GM10847 (cell line): Measurements from ENCODE around the gene MXRA8.
A peak's percentile ranks its signal among the peaks of the same experiment; 100 is the strongest.

Experiments
- POLR2A ChIP-seq: IDR thresholded peaks from 2 replicates; pipeline ENCODE4 v1.6.1; 2011; ENCODE audit not compliant: insufficient read length; ENCODE audit errors: extremely low read depth

MXRA8 gene

DNA sequence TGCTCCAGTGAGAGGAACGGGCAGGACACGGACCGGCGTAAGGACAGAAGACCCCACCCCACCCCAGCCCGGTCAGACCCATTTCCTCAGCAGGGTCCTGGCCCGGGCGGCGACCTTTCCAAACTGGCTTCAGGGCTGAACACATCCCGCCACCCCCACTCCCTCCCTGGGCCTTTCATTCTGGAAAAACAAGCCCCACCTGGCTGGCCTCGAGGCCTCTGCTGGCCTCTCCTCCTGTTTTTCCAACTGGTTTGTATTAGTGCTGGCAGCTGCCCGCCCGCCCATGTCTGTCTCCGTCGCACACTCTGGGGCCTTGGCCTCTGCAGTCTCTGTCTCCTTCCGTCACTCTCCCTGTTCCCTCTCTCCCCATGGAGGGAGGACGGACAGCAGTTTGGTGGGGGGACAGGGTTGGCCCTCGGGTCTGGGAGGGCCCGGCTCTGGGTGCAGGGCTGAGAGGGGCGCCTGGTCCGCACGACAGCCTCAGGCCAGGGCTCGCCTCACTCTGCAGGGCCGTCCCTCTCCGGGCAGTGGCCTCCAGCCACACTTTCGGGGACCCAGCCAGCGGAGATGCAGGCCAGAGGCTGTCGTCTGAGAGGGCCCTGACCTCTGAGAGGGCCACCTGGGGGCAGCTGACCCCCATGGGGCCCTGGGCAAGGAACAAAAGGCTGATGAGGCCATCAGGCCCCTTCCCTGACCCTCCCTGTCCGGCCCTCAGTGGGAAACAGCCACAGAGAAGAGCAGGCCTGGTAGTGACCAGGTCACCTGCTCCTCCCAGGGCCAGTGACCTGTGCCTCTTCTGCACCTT, 1.5 kb upstream of the MXRA8 start:
- no peak for TF ChIP-seq POLR2A

DNA sequence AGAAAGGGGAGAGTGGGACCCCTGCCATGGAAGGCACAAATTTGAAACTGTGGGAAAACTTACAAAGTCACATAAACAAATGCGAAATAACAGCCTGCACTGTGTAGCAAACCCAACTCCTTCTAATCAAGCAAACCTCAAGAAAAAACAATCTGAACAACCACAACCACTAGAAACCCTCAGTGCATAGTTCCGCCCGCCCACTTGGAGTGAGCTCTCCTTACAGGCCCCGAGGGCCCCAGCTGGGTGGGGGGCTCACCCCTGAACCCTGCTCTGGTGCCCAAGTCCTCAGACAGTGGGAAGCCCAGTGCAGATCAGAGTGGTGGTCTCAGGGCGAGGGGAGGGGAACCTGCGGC, 931 bp upstream of the MXRA8 start:
- no peak for TF ChIP-seq POLR2A

DNA sequence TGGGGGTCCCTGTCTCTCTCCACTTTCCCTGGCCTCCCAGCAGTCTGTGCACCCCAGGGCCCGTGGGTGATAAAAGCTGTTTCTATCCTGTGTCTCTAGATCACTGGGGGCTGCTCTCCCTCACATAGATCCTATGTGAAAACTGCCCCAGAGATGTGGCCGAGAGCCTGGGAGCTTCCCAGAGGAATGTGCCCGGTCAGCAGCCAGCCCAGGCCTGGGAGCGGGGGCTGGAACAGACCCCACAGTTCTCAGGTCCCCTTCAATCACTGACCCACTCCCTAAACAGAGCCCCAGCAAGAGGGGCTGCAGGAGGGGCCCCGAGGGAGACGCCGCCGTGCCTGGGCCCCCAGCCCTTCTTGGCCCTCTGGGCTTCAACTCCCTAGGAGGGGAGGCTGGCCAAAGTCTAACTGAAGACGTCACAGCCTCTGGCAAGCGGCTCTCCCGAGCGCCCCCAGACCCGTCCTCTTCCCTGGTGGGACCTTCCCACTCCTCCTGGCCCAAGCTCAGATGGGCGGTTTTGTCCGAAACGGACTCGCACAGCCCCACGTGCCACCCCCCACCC, 403 bp downstream of the MXRA8 start:
- TF ChIP-seq POLR2A = no peak

DNA sequence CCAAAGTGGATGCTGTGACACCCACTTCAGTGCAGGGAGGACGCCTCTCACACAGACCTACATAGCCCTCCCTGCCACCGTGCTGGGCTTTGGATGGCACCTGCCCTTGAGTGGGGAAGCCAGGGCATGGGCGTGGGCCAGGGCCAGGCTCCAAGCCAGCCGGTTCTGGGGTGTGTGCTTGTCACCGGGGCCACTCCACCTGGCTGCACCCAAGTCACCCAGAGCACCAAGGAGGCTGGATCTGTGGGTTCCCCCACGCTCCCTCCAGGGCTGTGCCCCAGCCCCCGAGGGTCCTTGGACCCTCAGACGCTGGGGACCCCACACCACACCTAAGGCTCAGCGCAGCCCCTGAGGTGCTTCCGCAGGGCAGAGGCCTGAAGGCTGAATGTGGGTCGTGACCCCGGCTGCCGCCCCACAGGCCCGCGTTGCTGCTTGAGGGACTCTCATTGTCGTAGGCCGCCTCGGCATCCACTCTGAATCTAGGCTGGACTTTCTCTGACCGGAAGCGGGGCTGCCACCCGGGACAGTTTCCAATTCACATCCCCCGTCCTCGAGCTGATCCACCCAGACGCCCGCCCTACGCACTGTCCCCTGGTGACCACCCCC, 1.5 kb downstream of the MXRA8 start:
- TF ChIP-seq POLR2A = no peak

DNA sequence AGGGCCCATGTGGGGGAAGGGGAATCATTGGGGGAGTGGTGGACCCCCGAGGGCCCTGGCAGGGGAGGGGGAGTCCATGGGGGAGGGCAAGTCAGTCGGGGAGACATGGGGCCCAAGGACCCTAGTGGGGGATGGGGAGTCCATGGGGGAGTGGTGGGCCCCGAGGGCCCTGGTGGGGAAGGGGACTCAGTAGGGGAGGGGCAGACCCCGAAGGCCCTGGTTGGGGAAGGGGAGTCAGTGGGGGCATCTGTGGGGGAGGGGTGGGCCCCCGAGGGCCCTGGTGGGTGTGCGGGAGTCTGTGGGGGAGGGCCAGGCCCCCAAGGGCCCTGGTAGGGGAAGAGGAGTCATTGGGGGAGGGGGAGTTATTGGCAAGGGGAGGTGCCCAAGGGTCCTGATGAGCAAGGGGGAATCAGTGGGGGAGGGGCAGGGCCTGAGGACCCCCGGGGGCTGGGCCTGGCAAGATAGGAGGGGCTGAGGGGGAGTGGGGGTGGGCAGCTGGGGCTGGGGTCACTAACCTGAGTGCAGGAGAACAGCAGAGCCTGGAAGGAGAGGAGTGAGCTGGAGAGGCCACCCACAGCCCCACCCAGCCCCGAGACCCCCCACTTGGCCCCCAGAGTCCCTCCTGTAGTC, 2.1 kb downstream of the MXRA8 start:
- no peak for TF ChIP-seq POLR2A

DNA sequence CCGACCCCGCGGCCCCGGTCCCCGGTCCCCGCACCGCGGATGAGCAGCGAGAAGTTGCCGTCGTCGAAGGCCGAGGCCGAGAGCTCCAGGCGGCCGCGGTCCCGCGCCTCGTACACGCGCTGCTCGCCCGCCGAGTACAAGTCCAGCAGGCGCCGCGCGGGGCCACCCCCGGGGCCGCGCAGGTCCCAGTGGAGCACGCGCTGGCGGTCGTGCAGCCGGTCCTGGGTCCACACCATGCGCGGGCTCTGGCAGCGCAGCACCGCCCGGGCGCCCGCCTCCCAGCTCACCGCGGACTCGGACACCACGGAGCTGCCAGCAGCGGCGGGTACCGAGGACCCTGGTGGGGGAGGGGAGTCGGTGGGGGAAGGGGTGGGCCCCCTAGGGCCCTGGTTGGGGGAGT, 2.9 kb downstream of the MXRA8 start:
- TF ChIP-seq POLR2A = no peak

DNA sequence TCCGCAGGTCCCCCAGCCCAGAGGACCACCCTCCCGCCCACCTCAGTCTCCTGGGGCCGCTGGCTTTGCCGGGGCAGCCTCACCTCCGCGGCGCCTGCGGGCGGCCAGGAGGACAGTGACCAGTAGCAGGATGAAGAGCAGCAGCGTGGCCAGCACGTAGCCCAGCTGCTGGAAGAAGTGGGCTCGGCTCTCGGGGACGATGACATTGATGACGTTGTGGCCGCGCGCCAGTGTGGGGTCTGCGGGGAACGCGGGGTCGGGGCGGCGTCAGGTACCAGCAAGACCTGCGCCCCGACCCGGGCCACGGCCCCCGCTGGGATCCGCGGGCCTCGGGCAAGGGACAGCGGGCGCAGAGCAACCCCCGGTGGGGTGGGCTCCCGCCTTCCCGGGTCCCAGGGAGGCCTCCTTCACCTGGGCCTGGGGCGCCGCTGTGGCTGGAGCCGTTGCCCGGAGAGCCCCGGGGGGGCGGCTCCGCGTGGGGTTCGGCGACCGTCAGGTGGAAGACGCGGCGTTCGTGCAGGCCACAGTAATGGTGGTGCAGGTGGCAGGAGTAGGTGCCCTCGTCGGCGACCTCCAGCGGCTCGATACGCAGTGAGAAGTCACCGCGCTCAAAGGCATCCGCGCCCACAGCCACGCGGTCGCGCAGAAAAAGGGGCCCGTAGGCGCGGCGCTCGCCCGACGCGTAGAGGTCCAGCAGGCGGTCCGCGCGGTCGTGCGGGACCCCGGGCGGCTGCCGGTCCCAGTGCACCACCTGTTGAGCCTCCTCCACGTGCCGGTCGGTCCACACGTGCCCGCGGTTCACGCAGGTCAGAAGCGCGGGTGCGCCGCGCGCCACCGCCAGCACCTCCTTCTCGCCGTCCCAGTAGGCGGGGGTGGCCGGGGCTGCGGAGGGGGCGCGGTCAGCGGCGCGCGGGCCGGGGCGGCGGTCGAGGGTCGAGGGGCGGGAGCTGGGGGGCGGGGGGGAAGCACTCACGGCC, 3.8 kb downstream of the MXRA8 start:
- no peak for TF ChIP-seq POLR2A

DNA sequence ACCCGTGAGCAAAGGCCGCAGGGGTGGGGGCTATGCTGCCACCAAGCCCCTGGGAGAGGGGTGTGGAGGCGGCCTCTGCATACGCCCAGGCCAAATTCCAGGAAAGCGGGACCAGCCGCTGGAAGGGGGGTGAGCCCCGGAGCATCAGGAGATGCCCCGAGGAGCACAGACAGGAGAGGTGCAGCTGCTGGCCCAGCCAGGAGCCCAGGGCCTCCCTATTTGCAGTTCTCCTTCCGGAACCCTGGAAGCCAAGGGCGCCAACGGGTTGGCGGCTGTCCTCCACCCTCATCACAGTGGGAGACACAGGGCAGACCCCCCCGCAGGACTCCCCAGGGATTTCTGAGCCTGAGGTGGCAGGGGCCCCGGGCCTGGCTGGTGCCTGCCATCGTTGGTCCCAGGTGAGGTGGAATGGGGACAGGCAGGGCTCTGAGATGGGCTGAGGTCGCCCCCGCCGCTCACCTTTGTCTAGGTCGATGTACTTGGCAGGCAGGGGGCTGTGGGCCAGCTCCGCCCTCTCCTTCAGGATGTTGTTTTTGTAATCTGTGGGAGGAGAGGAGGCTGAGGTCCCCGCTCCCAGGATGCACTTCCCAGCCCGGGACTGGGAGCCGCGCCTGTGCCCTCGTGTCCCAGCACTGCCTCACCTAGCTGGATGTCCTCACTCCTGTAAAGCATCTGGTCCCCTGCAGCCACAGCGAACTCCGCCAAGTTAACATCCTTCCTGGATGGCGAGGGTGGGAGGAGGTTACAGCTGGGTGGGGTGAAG, 4.8 kb downstream of the MXRA8 start:
- no peak for TF ChIP-seq POLR2A

DNA sequence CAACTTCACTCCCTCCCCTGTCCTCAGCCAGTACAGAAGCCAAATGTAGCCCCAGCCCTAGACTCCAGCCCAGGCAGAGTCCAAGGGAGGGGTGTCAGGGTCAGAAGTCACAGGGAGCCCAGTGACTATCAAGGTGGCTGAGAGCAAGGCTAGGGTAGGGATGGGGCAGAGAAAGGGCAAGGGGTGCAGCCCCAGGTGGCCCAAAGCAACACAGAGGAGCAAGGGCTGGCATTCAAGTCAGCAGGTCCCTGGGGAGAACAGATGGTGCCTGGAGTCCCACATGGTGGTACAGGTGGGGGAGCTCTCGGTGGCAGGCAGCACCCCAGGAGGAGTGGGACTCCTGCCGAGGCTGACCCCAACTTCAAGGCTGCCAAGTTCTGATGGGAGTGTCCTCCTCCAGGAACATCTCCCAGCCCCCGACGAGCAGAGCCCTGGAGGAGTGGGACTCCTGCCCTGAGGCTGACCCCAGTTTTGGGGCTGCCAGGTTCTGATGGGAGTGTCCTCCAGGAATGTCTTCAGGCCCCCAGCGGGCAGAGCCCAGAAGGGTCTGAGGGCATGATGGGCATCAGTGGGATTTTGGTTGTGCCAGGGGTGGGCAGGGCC, 5.5 kb downstream of the MXRA8 start:
- no peak for TF ChIP-seq POLR2A

DNA sequence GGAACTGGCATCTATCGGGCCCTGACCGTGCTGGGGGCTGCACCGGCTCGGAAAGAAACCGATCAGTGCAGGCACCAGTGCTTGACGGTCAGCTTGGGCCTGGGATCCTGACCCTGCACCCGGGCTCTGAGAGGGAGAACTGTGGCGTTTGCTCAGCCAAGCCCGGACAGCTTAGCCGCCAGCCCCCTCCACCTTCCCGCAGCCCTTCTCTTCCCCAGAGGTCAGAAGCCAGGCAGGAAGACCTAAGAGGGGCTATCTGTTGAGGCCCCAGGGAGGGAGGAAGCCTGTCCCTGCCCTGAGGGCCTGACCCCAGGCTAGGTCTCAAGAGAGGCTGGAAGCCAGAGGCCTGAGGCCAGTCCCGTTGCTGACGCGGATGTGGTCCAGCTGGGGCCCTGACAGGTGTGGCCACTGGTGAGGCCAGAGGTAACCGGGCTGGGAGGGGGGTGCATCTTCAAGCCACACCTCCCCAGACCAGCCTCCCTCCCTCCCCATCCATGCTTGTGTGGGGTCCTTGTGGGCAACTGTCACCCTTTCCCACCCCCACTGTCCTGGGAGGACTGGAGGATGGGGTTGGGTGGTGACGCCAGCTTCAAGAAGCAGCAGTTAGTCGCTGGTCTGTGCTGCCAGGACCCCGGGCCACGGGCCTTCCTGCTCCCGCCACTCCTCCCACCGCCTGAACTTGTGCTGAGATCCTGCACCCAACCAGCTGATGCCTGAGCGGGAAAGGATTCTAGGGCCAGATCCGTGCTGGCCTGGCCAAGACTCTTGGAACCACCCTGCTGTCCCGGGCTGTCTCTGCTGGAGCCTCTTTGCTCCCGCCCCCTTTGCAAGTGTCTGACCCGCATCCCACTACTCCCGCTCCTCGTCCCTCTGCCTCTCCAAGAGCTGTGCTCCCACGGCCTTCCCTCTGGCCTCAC, 6.6 kb downstream of the MXRA8 start:
- no peak for TF ChIP-seq POLR2A

DNA sequence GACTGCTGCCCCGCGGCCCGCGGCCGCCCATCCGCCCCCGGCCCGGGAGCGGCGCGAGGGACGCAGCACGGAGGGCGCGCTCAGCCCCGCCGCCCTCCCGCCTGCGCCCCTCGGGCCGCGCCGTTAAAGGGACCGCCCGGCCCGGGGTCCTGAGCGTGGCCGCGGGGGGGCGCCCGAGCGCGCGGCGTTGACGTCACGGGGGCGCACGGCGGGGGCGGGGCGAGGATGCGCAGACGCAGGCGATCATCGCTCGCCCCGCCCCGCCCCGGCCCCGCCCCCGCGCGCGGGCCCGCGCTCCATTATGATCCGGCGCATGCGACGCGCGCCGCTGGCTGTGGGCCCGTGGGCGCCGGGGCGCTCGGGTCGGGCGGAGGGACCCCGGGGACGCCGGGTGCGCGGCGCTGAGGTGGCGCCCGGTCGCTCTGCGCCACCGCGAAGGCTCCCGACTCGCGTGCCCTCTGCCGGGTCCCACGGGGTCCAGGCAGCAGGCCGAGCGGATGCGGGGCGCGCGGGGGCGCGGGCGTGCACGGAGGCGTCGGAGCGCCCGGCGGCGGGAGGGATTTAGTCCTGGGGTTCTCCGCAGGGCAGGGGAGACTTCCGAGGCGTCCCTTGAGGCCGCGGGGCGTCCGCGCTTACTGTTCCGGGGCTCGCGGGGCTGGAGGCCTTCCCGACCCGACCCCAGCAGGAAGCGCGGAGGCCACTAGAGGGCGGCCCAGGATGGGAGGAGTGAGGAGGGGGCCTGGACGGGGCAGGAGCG, 8.9 kb downstream of the MXRA8 start, which contains the start of gene DVL1:
DVL1 (minus strand) TSS at position 163 of the 757 bp plus-strand sequence. CDS start 353 bp downstream, outside the sequence.
- TF ChIP-seq POLR2A = peak; percentile 79

DNA sequence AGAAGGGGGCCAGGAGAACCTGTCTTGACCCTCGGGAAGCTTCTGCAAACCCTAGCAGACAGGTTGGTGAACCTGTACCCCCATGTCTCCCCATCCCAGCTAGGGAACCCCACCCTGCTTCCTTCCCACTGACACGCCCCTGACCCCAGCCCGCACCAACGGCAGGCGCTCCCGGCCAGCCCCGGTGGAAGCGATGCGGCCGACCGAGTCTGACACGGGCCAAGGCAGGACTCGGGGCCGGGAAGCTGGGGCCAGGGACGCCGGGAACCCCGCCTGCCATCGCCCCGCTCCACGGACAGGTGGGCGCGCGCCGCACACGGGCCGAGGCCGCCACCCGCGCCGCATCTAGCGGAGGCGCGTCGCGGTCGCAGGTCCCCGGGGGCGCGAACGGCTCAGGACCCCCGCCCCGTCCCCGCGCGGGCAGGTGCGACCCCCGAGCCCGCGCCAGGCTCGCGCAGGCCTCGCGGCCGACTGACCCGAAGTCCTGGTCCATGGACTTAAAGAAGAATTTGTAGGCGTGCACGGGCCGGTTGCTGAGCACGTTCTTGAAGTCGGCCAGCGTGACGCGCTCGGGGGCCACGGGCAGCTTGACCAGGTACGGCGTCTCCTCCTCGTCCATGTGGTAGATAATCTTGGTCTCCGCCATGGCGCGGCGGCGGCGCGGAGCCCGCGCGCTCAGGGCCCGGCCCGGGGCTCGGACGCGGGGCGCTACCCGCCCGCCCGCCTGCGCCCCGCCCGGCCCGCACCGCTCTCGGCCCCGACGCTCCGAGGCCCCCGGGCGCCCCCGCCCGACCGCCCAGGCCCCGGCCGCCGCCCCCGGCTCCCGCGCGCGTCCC, 9.7 kb downstream of the MXRA8 start:
- no peak for TF ChIP-seq POLR2A
